K562 (cell line): ENCODE measurements around the gene MRPS18B. TPM values are rescaled to one million over a fixed set of nuclear protein-coding genes. Genes with fewer than 3 reads are reported as not detected.

Experiments
- C11orf30 ChIP-seq: fragments of 450-650 bp; IDR thresholded peaks from 2 replicates; pipeline ENCODE4 v1.6.1; 2016; ENCODE audit warnings: low read depth, mild to moderate bottlenecking
- DACH1 ChIP-seq: fragments of 450-650 bp; IDR thresholded peaks from 2 replicates; pipeline ENCODE4 v1.6.1; 2018; ENCODE audit not compliant: partially characterized antibody
- EGR1 ChIP-seq: fragments of 450-650 bp; conservative IDR thresholded peaks from 2 replicates; pipeline ENCODE4 v1.6.1; 2017; ENCODE audit warnings: mild to moderate bottlenecking
- ETV5 ChIP-seq: sonication (generic); formaldehyde crosslinking; IDR thresholded peaks from 2 replicates; pipeline ENCODE4 v1.4.0; 2020; ENCODE audit warnings: low read depth, mild to moderate bottlenecking, missing genetic modification reagents
- NBN ChIP-seq: fragments of 450-650 bp; IDR thresholded peaks from 2 replicates; pipeline ENCODE4 v1.6.1; 2016; ENCODE audit warnings: low read depth, mild to moderate bottlenecking
- NCOR1 ChIP-seq: fragments of 450-650 bp; IDR thresholded peaks from 2 replicates; pipeline ENCODE4 v1.6.1; 2016; ENCODE audit warnings: mild to moderate bottlenecking, moderate library complexity
- PHB2 ChIP-seq: fragments of 450-650 bp; IDR thresholded peaks from 2 replicates; pipeline ENCODE4 v1.6.1; 2017; ENCODE audit warnings: low read depth
- SP2 ChIP-seq: IDR thresholded peaks from 2 replicates; pipeline ENCODE4 v1.6.1; 2011; ENCODE audit warnings: mild to moderate bottlenecking, low read depth, low read length, moderate library complexity; ENCODE audit not compliant: poor library complexity, severe bottlenecking; ENCODE audit errors: extremely low read depth
- ZKSCAN1 ChIP-seq: fragments of 150-350 bp; IDR thresholded peaks from 2 replicates; pipeline ENCODE4 v1.6.1; 2016; ENCODE audit warnings: low read depth, low read length
- polyA plus RNA-seq, 8 experiments: library from polyadenylated mRNA; depleted of rRNA in 4 of 8; stranded (reverse) in 5 of 8; unstranded in 3 of 8; fragments of >200 nt; fragmentation: Nextera tagmentation in 2 of 8; fragmentation: Illumina TruSeq in 1 of 8; extraction: Ambion mirVana in 2 of 8; extraction: Trizol in 1 of 8; gene quantifications; 2 replicates each; pipeline versions ENCODE4 v1.2.1 to v1.2.3, GENCODE V29; 2011 to 2014; ENCODE audit warnings: inconsistent platforms in 1 of 8, missing spikeins in 1 of 8
- total RNA-seq, 7 experiments: library from RNA; depleted of rRNA in 6 of 7; stranded (reverse); fragments of >200 nt in 6 of 7; fragmentation: Illumina TruSeq in 2 of 7; extraction: Trizol in 2 of 7; gene quantifications; 2 replicates each; pipeline versions ENCODE4 v1.2.1 to v1.2.3, GENCODE V29; 2011 to 2021; ENCODE audit warnings: low replicate concordance in 1 of 7
- TF ChIP-seq, protein P1 (sequence below): fragments of 250-450 bp; sonication (Bioruptor Pico); IDR thresholded peaks from 2 replicates; pipeline ENCODE4 v1.5.0; 2021; ENCODE audit warnings: mild to moderate bottlenecking, borderline replicate concordance
- TF ChIP-seq, protein P2 (sequence below): fragments of 450-650 bp; IDR thresholded peaks from 2 replicates; pipeline ENCODE4 v1.6.1; 2018; ENCODE audit not compliant: partially characterized antibody
- TF ChIP-seq, protein P3 (sequence below): IDR thresholded peaks from 2 replicates; pipeline ENCODE4 v1.6.1; 2012; ENCODE audit warnings: low read depth, low read length, improper control_type of control experiment, borderline replicate concordance
- TF ChIP-seq, protein P4 (sequence below), 3 experiments: fragments of 200-800 bp in 1 of 3; fragments of 250-450 bp in 1 of 3; fragments of 450-650 bp in 1 of 3; sonication (Bioruptor Pico) in 1 of 3; sonication (Bioruptor generic) in 1 of 3; formaldehyde crosslinking in 1 of 3; IDR thresholded peaks; 2 replicates each; pipeline versions ENCODE4 v1.6.1 to v1.8.0; 2016 to 2022; ENCODE audit warnings: mild to moderate bottlenecking in 2 of 3, missing genetic modification characterization in 2 of 3, missing compliant biosample characterization in 1 of 3, moderate library complexity in 1 of 3

MRPS18B gene
- total and polyA plus RNA-seq, 9 of the 15 experiments (the other 6 are each of a cell fraction or from before 2014, with no cell fraction given) = 132 to 383 (median 178) TPM

DNA sequence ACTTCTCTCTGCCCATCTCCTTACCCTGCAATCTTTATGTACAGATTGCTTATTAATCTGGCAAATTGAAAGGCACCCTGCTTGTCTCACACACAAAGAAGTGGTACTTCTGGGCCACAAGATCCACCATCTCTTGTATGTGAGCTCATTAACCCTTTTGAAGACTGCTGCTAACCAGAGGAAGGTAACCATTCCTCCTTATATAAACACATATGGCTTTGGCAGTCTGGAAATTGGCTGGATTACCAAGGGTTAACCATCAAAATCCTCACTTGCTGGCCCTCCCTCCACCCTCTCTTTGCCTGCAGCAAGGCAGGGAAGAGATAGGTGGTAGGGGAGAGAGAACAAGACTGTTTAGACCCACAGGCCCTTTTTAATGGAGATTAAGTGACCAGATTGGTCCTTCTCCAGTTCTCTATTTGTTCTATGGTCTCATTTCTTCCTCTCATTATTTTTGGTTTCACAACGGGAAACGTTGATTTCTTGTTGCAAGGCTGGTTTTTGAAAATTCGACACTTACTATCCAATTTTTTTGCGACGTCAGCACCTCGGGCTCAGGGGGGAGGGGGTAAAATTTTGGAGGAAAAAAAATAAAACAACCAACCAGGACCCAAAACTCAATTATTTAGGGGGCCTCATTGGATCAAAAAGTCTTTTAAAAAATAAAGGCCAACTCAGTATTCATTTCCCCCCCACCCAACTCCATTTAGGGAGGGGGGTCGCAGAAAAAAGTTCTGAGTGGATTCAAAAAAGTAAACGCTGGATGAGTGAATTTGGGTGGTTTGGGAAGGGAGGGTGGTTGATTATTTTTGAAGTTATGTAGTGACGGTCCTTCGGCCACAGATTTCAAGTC is 1.5 kb upstream of the MRPS18B start (continued):
- TF ChIP-seq SP2 (no peak), ETV5 (CRISPR knock-in tag) (no peak), NCOR1 (no peak), C11orf30 (peak; percentile 98), NBN (peak; percentile 19; the same call in 1 of the 2 replicates), EGR1 (0 out of 2 replicates have a peak, but pooled peaks have one; percentile 1), DACH1 (no peak), ZKSCAN1 (peak; percentile 5; the same call in 1 of the 2 replicates), PHB2 (no peak)
- TF ChIP-seq, protein P1, sequence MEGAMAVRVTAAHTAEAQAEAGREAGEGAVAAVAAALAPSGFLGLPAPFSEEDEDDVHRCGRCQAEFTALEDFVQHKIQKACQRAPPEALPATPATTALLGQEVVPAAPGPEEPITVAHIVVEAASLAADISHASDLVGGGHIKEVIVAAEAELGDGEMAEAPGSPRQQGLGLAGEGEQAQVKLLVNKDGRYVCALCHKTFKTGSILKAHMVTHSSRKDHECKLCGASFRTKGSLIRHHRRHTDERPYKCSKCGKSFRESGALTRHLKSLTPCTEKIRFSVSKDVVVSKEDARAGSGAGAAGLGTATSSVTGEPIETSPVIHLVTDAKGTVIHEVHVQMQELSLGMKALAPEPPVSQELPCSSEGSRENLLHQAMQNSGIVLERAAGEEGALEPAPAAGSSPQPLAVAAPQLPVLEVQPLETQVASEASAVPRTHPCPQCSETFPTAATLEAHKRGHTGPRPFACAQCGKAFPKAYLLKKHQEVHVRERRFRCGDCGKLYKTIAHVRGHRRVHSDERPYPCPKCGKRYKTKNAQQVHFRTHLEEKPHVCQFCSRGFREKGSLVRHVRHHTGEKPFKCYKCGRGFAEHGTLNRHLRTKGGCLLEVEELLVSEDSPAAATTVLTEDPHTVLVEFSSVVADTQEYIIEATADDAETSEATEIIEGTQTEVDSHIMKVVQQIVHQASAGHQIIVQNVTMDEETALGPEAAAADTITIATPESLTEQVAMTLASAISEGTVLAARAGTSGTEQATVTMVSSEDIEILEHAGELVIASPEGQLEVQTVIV (CRISPR knock-in tag) = 0 out of 2 replicates have a peak, but pooled peaks have one; percentile 30
- TF ChIP-seq, protein P2, sequence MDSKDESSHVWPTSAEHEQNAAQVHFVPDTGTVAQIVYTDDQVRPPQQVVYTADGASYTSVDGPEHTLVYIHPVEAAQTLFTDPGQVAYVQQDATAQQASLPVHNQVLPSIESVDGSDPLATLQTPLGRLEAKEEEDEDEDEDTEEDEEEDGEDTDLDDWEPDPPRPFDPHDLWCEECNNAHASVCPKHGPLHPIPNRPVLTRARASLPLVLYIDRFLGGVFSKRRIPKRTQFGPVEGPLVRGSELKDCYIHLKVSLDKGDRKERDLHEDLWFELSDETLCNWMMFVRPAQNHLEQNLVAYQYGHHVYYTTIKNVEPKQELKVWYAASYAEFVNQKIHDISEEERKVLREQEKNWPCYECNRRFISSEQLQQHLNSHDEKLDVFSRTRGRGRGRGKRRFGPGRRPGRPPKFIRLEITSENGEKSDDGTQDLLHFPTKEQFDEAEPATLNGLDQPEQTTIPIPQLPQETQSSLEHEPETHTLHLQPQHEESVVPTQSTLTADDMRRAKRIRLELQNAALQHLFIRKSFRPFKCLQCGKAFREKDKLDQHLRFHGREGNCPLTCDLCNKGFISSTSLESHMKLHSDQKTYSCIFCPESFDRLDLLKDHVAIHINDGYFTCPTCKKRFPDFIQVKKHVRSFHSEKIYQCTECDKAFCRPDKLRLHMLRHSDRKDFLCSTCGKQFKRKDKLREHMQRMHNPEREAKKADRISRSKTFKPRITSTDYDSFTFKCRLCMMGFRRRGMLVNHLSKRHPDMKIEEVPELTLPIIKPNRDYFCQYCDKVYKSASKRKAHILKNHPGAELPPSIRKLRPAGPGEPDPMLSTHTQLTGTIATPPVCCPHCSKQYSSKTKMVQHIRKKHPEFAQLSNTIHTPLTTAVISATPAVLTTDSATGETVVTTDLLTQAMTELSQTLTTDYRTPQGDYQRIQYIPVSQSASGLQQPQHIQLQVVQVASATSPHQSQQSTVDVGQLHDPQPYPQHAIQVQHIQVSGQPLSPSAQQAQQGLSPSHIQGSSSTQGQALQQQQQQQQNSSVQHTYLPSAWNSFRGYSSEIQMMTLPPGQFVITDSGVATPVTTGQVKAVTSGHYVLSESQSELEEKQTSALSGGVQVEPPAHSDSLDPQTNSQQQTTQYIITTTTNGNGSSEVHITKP = no peak
- TF ChIP-seq, protein P3, sequence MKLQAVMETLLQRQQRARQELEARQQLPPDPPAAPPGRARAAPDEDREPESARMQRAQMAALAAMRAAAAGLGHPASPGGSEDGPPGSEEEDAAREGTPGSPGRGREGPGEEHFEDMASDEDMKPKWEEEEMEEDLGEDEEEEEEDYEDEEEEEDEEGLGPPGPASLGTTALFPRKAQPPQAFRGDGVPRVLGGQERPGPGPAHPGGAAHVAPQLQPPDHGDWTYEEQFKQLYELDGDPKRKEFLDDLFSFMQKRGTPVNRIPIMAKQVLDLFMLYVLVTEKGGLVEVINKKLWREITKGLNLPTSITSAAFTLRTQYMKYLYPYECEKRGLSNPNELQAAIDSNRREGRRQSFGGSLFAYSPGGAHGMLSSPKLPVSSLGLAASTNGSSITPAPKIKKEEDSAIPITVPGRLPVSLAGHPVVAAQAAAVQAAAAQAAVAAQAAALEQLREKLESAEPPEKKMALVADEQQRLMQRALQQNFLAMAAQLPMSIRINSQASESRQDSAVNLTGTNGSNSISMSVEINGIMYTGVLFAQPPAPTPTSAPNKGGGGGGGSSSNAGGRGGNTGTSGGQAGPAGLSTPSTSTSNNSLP = no peak; the same call in 1 of the 2 replicates
- TF ChIP-seq, protein P4, sequence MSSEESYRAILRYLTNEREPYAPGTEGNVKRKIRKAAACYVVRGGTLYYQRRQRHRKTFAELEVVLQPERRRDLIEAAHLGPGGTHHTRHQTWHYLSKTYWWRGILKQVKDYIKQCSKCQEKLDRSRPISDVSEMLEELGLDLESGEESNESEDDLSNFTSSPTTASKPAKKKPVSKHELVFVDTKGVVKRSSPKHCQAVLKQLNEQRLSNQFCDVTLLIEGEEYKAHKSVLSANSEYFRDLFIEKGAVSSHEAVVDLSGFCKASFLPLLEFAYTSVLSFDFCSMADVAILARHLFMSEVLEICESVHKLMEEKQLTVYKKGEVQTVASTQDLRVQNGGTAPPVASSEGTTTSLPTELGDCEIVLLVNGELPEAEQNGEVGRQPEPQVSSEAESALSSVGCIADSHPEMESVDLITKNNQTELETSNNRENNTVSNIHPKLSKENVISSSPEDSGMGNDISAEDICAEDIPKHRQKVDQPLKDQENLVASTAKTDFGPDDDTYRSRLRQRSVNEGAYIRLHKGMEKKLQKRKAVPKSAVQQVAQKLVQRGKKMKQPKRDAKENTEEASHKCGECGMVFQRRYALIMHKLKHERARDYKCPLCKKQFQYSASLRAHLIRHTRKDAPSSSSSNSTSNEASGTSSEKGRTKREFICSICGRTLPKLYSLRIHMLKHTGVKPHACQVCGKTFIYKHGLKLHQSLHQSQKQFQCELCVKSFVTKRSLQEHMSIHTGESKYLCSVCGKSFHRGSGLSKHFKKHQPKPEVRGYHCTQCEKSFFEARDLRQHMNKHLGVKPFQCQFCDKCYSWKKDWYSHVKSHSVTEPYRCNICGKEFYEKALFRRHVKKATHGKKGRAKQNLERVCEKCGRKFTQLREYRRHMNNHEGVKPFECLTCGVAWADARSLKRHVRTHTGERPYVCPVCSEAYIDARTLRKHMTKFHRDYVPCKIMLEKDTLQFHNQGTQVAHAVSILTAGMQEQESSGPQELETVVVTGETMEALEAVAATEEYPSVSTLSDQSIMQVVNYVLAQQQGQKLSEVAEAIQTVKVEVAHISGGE (CRISPR knock-in tag; IDR thresholded peaks at IDR 0.05) = 0 out of 6 replicates have a peak, but pooled peaks of 1 of the 3 experiments have one; percentile 27
